Liver (tissue), 3 donors: ENCODE data around the gene DISC1.

Experiments used
- CTCF ChIP-seq: fragments of 150-350 bp; IDR thresholded peaks from 2 replicates; pipeline ENCODE4 v1.5.1; 2017; ENCODE audit warnings: improper control_type of control experiment, low read depth, low read length; ENCODE audit not compliant: missing input control
- EGR1 ChIP-seq, 2 donors: IDR thresholded peaks; 2 replicates each; pipeline ENCODE4 v1.6.1; 2016 to 2018; ENCODE audit warnings: antibody characterized with exemption in 2 of 2, low read depth in 2 of 2
- GABPA ChIP-seq, 2 donors: IDR thresholded peaks in 1 of 2; conservative IDR thresholded peaks in 1 of 2; 2 replicates each; pipeline ENCODE4 v1.6.1; 2016; ENCODE audit warnings: antibody characterized with exemption in 2 of 2, mild to moderate bottlenecking in 1 of 2, moderate library complexity in 1 of 2
- SP1 ChIP-seq: IDR thresholded peaks from 2 replicates; pipeline ENCODE4 v1.6.1; 2018; ENCODE audit warnings: antibody characterized with exemption, mild to moderate bottlenecking
- TAF1 ChIP-seq: conservative IDR thresholded peaks from 2 replicates; pipeline ENCODE4 v1.6.1; 2016; ENCODE audit warnings: antibody characterized with exemption, mild to moderate bottlenecking
- TF ChIP-seq, protein P1 (sequence below): IDR thresholded peaks from 2 replicates; pipeline ENCODE4 v1.6.1; 2016; ENCODE audit warnings: antibody characterized with exemption
- TF ChIP-seq, protein P2 (sequence below): IDR thresholded peaks from 2 replicates; pipeline ENCODE4 v1.6.1; 2016; ENCODE audit warnings: antibody characterized with exemption, mild to moderate bottlenecking
- TF ChIP-seq, protein P3 (sequence below): IDR thresholded peaks from 2 replicates; pipeline ENCODE4 v1.6.1; 2016; ENCODE audit warnings: antibody characterized with exemption
- TF ChIP-seq, protein P4 (sequence below): IDR thresholded peaks from 2 replicates; pipeline ENCODE4 v1.6.1; 2016; ENCODE audit warnings: antibody characterized with exemption
- donor health status: healthy.
- donor health status: healthy.

DNA sequence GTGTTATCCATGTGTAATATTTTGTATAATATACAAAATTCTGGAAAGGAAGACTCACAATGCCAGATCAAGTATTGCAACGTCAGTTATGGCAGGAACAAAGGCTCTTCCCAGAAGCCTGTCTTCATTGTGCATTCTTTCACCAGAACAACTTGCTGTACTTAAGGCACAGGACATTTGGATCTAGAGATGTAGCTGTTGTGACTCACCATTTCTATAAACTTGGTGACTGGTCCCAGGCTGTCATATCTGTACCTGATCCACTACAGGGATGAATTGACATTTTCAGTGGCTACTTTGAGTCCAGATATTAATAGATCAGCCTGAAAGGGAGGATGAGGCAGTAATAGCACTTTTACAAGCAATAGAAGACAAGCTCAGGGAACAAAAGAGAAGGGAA is 299.8 kb downstream of the DISC1 start:
- TF ChIP-seq, protein P1, sequence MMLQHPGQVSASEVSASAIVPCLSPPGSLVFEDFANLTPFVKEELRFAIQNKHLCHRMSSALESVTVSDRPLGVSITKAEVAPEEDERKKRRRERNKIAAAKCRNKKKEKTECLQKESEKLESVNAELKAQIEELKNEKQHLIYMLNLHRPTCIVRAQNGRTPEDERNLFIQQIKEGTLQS, result no peak
- no peak for TF ChIP-seq CTCF
- TF ChIP-seq, protein P2, sequence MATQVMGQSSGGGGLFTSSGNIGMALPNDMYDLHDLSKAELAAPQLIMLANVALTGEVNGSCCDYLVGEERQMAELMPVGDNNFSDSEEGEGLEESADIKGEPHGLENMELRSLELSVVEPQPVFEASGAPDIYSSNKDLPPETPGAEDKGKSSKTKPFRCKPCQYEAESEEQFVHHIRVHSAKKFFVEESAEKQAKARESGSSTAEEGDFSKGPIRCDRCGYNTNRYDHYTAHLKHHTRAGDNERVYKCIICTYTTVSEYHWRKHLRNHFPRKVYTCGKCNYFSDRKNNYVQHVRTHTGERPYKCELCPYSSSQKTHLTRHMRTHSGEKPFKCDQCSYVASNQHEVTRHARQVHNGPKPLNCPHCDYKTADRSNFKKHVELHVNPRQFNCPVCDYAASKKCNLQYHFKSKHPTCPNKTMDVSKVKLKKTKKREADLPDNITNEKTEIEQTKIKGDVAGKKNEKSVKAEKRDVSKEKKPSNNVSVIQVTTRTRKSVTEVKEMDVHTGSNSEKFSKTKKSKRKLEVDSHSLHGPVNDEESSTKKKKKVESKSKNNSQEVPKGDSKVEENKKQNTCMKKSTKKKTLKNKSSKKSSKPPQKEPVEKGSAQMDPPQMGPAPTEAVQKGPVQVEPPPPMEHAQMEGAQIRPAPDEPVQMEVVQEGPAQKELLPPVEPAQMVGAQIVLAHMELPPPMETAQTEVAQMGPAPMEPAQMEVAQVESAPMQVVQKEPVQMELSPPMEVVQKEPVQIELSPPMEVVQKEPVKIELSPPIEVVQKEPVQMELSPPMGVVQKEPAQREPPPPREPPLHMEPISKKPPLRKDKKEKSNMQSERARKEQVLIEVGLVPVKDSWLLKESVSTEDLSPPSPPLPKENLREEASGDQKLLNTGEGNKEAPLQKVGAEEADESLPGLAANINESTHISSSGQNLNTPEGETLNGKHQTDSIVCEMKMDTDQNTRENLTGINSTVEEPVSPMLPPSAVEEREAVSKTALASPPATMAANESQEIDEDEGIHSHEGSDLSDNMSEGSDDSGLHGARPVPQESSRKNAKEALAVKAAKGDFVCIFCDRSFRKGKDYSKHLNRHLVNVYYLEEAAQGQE, result no peak
- TF ChIP-seq SP1, result no peak
- TF ChIP-seq, protein P3, sequence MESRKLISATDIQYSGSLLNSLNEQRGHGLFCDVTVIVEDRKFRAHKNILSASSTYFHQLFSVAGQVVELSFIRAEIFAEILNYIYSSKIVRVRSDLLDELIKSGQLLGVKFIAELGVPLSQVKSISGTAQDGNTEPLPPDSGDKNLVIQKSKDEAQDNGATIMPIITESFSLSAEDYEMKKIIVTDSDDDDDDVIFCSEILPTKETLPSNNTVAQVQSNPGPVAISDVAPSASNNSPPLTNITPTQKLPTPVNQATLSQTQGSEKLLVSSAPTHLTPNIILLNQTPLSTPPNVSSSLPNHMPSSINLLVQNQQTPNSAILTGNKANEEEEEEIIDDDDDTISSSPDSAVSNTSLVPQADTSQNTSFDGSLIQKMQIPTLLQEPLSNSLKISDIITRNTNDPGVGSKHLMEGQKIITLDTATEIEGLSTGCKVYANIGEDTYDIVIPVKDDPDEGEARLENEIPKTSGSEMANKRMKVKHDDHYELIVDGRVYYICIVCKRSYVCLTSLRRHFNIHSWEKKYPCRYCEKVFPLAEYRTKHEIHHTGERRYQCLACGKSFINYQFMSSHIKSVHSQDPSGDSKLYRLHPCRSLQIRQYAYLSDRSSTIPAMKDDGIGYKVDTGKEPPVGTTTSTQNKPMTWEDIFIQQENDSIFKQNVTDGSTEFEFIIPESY, result no peak
- TF ChIP-seq EGR1 (IDR thresholded peaks at IDR 0.05; ENCODE audit: low read depth in 2 of 2), result no peak
- no peak for TF ChIP-seq TAF1
- no peak for TF ChIP-seq GABPA (IDR thresholded peaks at IDR 0.05 in 1 of 2, conservative IDR thresholded peaks at IDR 0.05 in 1 of 2)
- TF ChIP-seq, protein P4, sequence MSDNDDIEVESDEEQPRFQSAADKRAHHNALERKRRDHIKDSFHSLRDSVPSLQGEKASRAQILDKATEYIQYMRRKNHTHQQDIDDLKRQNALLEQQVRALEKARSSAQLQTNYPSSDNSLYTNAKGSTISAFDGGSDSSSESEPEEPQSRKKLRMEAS, result no peak
